SJSA1 (cell line): ENCODE data around the gene EDIL3. TPM values are rescaled to one million over a fixed set of nuclear protein-coding genes. Genes with fewer than 3 reads are reported as not detected.
"Not testable (repeated sequence)": the region's sequence is repeated elsewhere in the genome, so short reads cannot be mapped to it uniquely, and the experiment has no call there.

ENCODE experiments used
- DNase-seq, 2 experiments: peaks; one replicate each; pipeline ENCODE4 v3.0.0-alpha.2; 2015 to 2020; ENCODE audit warnings: low spot score in 2 of 2, low read depth in 1 of 2
- H3K27ac ChIP-seq: fragments of 250-450 bp; sonication (Bioruptor Pico); 2 replicates; pipeline ENCODE4 v1.5.1; 2020; ENCODE audit warnings: mild to moderate bottlenecking, moderate library complexity
- H3K27me3 ChIP-seq: fragments of 250-450 bp; sonication (Bioruptor Pico); replicated peaks from 2 replicates; pipeline ENCODE4 v1.5.1; 2020; ENCODE audit warnings: mild to moderate bottlenecking, moderate library complexity
- H3K36me3 ChIP-seq: fragments of 250-450 bp; sonication (Bioruptor Pico); 2 replicates; pipeline ENCODE4 v1.5.1; 2020; ENCODE audit warnings: mild to moderate bottlenecking
- H3K4me1 ChIP-seq: fragments of 250-450 bp; sonication (Bioruptor Pico); replicated peaks from 2 replicates; pipeline ENCODE4 v1.6.1; 2021; ENCODE audit warnings: mild to moderate bottlenecking
- H3K4me3 ChIP-seq: fragments of 250-450 bp; sonication (Bioruptor Pico); 2 replicates; pipeline ENCODE4 v1.5.1; 2020; ENCODE audit warnings: mild to moderate bottlenecking
- H3K9me3 ChIP-seq: fragments of 250-450 bp; sonication (Bioruptor Pico); replicated peaks from 2 replicates; pipeline ENCODE4 v1.5.1; 2020; ENCODE audit warnings: mild to moderate bottlenecking
- total RNA-seq: library from RNA; depleted of rRNA; stranded (reverse); fragments of >200 nt; shearing (Covaris generic); gene quantifications from 2 replicates; pipeline ENCODE4 v1.2.3, GENCODE V29; 2014

Gene EDIL3
- total RNA-seq, 1 experiment from 2014 or later, result 465 TPM

DNA sequence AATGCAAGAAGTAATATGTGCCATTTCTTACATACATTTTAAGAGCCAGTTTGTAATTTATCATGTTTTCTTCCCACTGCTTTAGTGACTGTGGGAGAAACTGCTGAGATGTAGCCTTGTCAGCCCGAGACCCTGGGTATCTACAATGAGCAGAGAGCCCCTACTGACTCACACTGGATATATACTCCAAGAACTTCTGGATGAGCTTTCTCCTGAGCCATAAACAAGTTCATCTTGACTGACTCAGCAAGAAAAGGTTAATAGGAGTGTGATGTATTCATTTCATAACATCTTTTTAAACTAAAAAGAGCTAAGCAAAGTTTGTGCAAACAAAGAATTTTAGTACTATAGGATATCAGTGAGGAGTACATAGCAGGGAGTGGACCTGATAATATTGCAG lies 182.5 kb downstream of the EDIL3 start:
- H3K4me1 ChIP-seq, result peaks cover 4% of the 10 kb centered on the region
- H3K27me3 ChIP-seq, result no peaks in the 10 kb centered on the region
- H3K4me3 ChIP-seq, result no peak overlapping the region
- no peak for DNase-seq
- no peaks in the 10 kb centered on the region for H3K9me3 ChIP-seq
- 0 out of 2 replicates have a peak, but pooled peaks cover 4% of the 10 kb centered on the region for H3K36me3 ChIP-seq
- H3K27ac ChIP-seq, result no peak overlapping the region

DNA sequence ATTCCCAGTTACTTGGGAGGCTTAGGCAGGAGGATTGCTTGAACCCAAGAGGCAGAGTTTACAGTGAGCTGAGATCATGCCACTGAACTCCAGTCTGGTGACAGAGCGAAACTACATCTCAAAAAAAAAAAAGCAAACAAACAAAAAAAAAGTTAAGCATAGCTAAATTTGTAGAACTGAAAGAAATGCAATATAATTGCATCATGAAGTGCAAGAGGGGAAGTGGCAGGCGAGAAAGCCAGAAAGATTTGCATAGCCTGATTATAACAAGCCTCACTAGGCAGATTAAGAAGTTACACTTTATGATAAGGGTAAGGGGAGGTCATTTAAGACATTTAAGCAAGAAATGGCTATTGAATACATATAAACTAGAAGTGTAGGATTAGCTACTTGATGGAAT lies 187.1 kb downstream of the EDIL3 start:
- H3K27ac ChIP-seq, result no peak overlapping the region
- H3K4me1 ChIP-seq, result peaks cover 4% of the 10 kb centered on the region
- H3K27me3 ChIP-seq, result no peaks in the 10 kb centered on the region
- peaks cover 4% of the 10 kb centered on the region; the same call in 1 of the 2 replicates for H3K36me3 ChIP-seq
- no peak for DNase-seq
- no peak overlapping the region for H3K4me3 ChIP-seq
- no peaks in the 10 kb centered on the region for H3K9me3 ChIP-seq

DNA sequence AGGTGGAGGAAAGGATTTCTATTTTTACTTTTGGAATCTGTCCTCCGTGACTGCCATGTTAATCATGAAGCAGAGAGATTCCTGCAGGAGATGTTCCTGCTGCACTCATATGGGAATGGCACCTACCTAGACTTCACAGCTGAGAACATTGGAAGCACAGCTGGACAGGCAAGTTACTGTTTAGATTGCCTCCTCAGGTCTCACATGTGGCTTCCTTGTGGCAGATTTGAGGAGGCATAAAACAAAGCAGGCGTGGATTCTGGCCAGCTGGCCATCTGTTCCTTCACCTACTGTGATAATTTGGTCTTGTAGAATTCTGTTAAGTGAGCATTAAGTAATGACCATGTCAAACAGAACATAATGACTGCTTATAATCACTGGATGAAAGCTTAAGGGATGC lies 193.4 kb downstream of the EDIL3 start:
- Histone ChIP-seq H3K9me3 (no peaks in the 10 kb centered on the region), H3K4me1 (no peaks in the 10 kb centered on the region), H3K27me3 (no peaks in the 10 kb centered on the region), H3K4me3 (no peak overlapping the region), H3K36me3 (no peaks in the 10 kb centered on the region), H3K27ac (no peak overlapping the region)
- no peak for DNase-seq

DNA sequence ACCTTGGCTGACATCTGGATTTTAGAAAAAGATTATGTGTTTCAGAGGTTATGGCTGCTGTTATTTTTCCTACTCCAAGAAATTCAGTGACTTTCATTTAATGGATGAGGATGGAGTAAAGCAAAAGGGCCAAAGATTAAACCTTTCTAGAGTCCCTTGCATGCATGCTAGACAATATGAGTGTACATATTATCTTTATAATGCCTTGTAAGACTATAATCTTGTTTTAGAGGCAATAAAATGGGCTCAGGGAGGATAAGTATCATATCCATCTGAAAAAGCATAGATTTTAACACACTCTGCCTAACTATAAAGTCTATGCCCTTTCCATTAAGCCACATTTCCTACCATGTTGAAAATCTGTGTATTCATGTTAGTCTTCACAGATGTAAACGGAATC lies 199.8 kb downstream of the EDIL3 start:
- H3K4me1 ChIP-seq, result no peaks in the 10 kb centered on the region
- no peak overlapping the region for H3K4me3 ChIP-seq
- no peaks in the 10 kb centered on the region for H3K27me3 ChIP-seq
- H3K9me3 ChIP-seq, result no peaks in the 10 kb centered on the region
- H3K27ac ChIP-seq, result no peak overlapping the region
- DNase-seq, result no peak
- peaks cover 10% of the 10 kb centered on the region for H3K36me3 ChIP-seq

DNA sequence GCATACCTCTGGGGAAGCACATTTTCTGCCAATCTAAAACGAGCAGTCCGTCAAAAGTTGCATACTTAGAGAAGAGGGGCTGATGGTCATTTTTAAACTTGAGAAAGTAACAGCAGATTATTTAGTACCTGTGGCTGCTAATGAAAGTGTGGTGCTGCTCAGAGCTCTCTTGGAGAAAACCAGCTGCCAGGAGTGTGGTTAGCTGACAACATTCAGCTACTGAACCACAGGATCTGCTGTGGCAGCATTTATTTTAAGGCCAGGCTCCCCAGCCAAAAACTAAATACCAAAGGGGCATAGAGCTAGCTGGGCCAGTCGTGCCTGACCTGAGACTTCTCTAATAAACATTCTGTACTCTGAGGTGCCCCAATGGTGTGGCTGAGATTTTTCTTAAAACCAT lies 203.6 kb downstream of the EDIL3 start:
- peaks cover 32% of the 10 kb centered on the region for H3K36me3 ChIP-seq
- no peaks in the 10 kb centered on the region for H3K9me3 ChIP-seq
- no peaks in the 10 kb centered on the region for H3K4me1 ChIP-seq
- H3K4me3 ChIP-seq, result no peak overlapping the region
- H3K27me3 ChIP-seq, result no peaks in the 10 kb centered on the region
- no peak overlapping the region for H3K27ac ChIP-seq
- no peak for DNase-seq

DNA sequence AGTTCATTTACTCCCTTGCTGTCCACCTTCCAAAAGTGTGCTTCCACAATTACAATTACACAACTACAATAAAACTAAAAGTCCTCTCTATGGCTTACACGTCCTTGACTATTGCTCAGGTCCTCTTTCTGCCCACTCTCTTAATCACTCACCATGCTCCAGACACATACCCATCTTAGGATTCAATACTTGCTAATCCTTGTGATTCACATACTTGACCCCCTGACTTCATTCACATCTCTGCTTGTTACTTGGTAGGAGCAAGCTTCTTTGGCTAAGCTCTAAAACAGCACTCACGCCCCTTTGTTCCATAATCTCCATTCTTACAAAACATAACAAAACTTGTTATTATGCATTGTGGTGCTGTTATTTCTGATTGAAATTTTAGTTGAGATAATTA lies 215.8 kb downstream of the EDIL3 start:
- Histone ChIP-seq H3K9me3 (no peaks in the 10 kb centered on the region), H3K4me1 (no peaks in the 10 kb centered on the region), H3K4me3 (no peak overlapping the region), H3K36me3 (peaks cover 24% of the 10 kb centered on the region), H3K27ac (no peak overlapping the region), H3K27me3 (no peaks in the 10 kb centered on the region)
- no peak for DNase-seq

DNA sequence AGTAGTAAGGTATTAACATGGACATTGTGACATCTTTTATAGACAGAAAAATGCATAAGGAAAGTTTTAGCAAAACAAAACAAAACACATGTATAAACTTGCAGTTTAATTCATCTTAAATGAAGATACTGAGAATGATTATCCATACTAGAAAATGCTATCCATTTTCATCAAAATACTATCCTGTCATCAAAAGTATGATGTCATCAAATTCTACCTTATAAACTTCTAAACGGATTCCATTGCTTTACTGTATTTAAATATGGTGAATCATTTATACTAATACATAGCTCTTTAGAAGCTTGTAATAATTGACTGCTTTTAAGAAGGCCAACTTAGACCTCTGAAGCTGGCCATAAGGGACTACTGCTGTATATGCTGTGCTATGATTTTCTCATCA lies 221.0 kb downstream of the EDIL3 start:
- H3K4me1 ChIP-seq, result no peaks in the 10 kb centered on the region
- peaks cover 14% of the 10 kb centered on the region; the same call in 1 of the 2 replicates for H3K36me3 ChIP-seq
- DNase-seq, result no peak
- no peak overlapping the region for H3K4me3 ChIP-seq
- no peaks in the 10 kb centered on the region for H3K27me3 ChIP-seq
- no peak overlapping the region for H3K27ac ChIP-seq
- no peaks in the 10 kb centered on the region for H3K9me3 ChIP-seq

DNA sequence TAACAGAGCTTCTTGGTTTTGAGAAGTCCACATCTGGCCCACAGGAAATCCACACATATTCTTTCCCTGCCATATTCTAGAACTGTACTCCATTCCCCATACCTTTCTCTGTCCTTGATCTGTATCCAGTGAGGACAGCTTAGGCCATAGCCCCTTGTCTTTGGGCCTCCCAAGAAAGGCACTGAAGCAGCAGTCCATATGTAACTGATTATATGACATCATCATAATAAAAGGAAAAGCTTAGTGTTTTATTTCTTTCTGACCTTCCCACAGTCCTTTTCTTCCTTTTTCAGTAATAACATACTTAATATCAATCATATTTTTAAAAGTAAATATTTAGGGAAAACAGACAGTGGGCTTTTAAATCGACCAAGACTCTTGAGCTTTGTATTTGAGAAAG lies 222.0 kb downstream of the EDIL3 start:
- no peak overlapping the region for H3K27ac ChIP-seq
- H3K4me3 ChIP-seq, result no peak overlapping the region
- peaks cover 14% of the 10 kb centered on the region; the same call in 1 of the 2 replicates for H3K36me3 ChIP-seq
- no peaks in the 10 kb centered on the region for H3K27me3 ChIP-seq
- no peaks in the 10 kb centered on the region for H3K4me1 ChIP-seq
- H3K9me3 ChIP-seq, result no peaks in the 10 kb centered on the region
- DNase-seq, result no peak

DNA sequence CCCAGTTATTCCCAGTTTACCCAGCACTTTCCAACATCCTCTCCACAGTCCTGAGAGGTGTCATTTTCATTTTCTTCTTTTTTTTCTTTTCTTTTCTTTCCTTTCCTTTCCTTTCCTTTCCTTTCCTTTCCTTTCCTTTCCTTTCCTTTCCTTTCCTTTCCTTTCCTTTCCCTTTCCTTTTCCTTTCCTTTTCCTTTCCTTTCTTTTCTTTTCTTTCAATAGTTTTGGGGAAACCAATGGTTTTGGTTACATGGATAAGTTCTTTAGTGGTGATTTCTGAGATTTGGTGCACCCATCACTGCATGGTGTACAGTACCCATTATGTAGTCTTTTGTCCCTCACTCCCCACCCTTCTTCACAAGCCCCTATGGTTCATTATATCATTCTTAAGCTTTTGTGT lies 224.0 kb downstream of the EDIL3 start:
- not testable (repeated sequence) for H3K27ac ChIP-seq, H3K9me3 ChIP-seq, DNase-seq, H3K27me3 ChIP-seq, H3K4me1 ChIP-seq, H3K4me3 ChIP-seq
- peaks cover 14% of the 10 kb centered on the region; the same call in 1 of the 2 replicates for H3K36me3 ChIP-seq

DNA sequence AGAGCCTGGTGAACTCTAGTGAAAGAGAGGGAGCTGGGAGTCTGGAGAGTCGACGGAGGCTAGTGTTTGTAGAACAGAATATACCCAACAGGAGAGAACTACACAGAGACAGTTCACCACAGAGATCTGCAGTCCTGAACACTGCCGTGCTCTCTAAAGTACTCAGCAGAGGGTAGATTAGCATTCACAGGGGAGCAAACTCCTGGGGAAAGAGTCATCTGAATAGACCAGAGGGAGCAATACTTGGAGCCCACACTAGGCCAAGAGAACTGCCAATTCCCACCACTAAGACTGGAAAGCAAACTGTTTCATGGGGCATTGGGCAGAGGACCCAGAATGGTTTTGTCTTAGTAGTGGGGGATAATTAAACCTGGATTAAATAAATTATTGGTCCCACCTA lies 235.6 kb downstream of the EDIL3 start:
- Histone ChIP-seq H3K27me3 (no peaks in the 10 kb centered on the region), H3K36me3 (no peaks in the 10 kb centered on the region)
- DNase-seq, result no peak

DNA sequence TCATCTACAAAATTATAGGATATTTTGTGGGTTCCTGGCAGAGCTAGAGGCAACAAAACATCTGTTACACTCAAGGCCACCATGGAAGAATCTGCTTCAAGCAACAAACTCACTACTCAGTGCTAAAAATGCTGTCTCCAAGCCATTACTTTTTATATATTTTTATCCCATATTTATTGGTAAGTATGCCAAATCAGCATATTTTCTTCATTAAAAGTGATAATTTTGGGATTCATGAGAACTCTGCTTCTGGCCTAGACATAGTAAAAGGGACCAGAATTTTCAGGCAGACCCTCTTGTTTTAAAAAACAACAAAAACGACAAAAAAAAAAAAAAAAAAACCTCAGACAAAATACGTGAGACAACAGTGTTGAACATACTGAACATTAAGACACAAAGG lies 236.0 kb downstream of the EDIL3 start:
- no peak for DNase-seq
- no peaks in the 10 kb centered on the region for H3K27me3 ChIP-seq
- H3K9me3 ChIP-seq, result no peaks in the 10 kb centered on the region
- H3K4me1 ChIP-seq, result no peaks in the 10 kb centered on the region
- H3K27ac ChIP-seq, result no peak overlapping the region
- H3K4me3 ChIP-seq, result no peak overlapping the region
- no peaks in the 10 kb centered on the region for H3K36me3 ChIP-seq

More for the DNA sequence above, 235.6 kb downstream of the EDIL3 start:
- H3K27ac ChIP-seq, result no peak overlapping the region
- H3K4me3 ChIP-seq, result no peak overlapping the region
- no peaks in the 10 kb centered on the region for H3K4me1 ChIP-seq
- no peaks in the 10 kb centered on the region for H3K9me3 ChIP-seq

DNA sequence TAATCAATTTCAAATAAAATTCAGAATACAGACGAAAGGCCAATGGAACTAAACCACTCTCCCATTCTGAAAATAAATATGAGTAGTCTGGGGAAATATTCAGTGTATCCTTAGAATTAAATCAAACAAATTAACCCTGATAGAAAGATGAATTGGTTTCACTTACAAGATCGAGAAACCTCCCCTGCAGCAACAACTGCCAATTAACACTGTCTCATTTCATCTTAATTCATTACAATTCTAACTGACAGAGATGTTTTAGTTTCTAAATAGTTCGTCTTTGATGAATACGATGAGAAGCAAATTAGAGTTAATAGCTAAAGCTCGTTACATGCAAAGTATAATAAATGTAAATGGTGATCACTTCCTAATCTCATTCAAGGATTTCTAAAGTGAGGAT lies 247.1 kb downstream of the EDIL3 start:
- Histone ChIP-seq H3K36me3 (peaks cover 14% of the 10 kb centered on the region; the same call in 1 of the 2 replicates), H3K4me3 (no peak overlapping the region), H3K4me1 (no peaks in the 10 kb centered on the region), H3K27ac (no peak overlapping the region), H3K9me3 (no peaks in the 10 kb centered on the region), H3K27me3 (no peaks in the 10 kb centered on the region)
- DNase-seq, result no peak

DNA sequence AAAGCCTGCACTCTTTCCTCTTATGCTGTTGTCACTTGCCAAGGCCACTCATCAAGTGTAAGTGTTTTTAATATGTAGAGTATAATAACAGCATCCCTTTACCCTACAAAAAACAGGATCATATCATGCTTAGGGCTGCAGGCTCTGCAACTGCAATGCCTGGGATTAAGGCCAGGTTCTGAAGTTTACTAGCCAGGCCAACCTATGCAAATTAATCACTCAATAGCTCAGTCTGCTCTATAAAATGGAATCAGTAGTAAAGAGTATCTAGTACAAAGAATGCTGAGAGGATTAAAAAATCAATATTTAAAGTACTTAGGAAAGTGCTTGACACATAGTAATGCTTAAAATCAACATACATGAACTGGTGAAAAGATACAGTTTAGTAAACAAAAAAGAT lies 253.3 kb downstream of the EDIL3 start:
- no peak for DNase-seq
- H3K9me3 ChIP-seq, result no peaks in the 10 kb centered on the region
- H3K4me3 ChIP-seq, result no peak overlapping the region
- no peak overlapping the region for H3K27ac ChIP-seq
- H3K36me3 ChIP-seq, result peaks cover 19% of the 10 kb centered on the region
- no peaks in the 10 kb centered on the region for H3K27me3 ChIP-seq
- 0 out of 2 replicates have a peak, but pooled peaks cover 4% of the 10 kb centered on the region for H3K4me1 ChIP-seq

DNA sequence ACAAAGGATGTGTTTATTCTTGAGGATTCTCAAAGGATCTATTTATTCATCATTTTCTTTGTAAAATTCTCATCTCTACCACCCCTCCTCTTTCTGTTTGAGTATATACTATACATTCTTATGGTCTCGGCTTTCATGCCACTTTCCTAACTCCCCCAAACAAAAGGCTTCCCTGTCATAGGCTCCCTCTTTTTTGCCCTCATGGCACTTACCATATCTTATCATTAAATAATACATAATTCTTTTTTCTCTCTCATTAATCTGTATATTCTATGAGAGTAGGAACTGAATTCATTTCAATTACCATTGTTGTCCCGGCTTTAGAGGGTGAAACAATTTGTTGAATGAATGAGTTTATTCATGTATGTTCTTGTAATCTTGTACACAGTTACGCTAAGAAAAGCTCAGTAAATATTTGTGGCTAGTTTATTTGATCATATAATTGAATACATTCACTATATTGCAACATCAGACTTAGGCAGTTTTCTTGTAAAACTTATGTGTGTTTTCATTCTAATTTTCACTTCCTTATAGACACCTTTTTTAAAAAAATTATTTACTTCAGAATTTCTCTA lies 254.6 kb downstream of the EDIL3 start:
- Histone ChIP-seq H3K4me3 (no peak overlapping the region), H3K9me3 (no peaks in the 10 kb centered on the region), H3K36me3 (peaks cover 14% of the 10 kb centered on the region), H3K4me1 (0 out of 2 replicates have a peak, but pooled peaks cover 4% of the 10 kb centered on the region), H3K27me3 (no peaks in the 10 kb centered on the region), H3K27ac (no peak overlapping the region)
- peak in 1 of 2 experiments; percentile 7 for DNase-seq

DNA sequence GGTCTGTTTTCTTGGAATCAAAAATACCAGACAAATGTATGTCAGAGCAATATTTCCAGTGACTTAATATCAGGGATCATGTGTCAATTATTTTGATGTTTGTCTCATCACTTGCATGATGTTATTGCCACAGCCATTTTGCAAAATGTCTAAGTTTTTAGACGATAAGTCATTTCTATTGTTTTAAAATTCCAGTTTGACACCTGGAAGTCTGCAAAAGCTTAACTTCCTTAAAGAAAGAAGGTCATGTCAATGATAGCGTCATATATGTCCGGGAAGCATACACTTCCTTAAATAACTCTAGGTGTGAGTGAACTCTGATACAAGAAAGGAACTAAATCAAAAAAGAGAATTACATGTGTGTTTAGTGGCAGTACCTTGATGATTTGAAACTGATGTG lies 259.5 kb downstream of the EDIL3 start:
- Histone ChIP-seq H3K36me3 (peaks cover 17% of the 10 kb centered on the region), H3K27me3 (no peaks in the 10 kb centered on the region), H3K27ac (no peak overlapping the region), H3K4me1 (0 out of 2 replicates have a peak, but pooled peaks cover 4% of the 10 kb centered on the region), H3K4me3 (no peak overlapping the region), H3K9me3 (no peaks in the 10 kb centered on the region)
- DNase-seq, result no peak
